Measurements from ENCODE around the gene DCBLD1. TPM values are rescaled to one million over a fixed set of nuclear protein-coding genes. Genes with fewer than 3 reads are reported as not detected.
A peak's percentile ranks its signal among the peaks of the same experiment; 100 is the strongest.

Gene DCBLD1
- total and polyA plus RNA-seq, 9 of the 15 experiments (the other 6 are each of a cell fraction or from before 2014, with no cell fraction given), result 0.80 to 8.5 (median 6.8) TPM

DNA sequence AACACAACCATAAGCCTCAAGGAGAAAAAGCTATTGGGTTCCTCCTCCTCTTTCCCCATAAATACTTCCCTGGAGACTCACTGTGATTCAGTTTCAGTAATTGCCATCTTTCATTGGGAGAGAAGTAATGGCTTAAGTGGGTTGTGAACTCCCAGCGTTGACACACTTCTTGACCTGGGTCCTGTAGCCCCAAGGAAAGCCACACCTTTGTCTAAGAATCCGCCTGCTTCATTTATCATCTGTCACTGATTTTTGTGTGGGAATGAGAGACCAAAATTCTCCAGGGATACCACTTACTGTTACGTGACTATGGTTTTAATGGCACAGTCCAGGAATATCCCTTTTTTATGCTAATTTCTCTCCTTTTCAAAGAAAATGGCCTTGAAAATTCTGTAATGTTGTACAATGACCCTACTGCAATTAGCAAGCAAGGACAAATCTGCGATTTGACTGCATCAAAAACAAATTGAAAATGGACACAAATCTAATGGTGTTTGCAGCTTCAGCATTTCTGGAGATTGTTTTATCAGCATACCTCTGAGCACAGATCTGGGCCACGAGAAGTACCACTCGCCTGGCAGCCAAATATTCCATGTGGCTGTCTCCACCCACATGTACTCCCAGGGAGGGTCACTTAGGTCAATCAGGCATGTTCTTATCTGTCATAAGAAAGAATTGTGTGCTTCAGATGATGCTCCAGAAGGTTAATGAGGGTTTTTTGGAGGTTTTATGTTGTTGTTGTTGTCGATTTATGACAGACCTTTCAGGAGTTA is 29.8 kb downstream of the DCBLD1 start:
- FAIRE-seq, result peak; percentile 40
- Histone ChIP-seq H3K9me3 (replicated peaks; ENCODE audit: control insufficient read depth, insufficient read depth, low read depth, low read length) (no peaks in the 10 kb centered on the region), H3K79me2 (ENCODE audit: control insufficient read depth, insufficient read depth, low read length) (no peaks in the 10 kb centered on the region), H3K36me3 (ENCODE audit: control insufficient read depth, insufficient read depth, low read length) (no peaks in the 10 kb centered on the region), H3K4me1 (replicated peaks in 1 of 2; ENCODE audit: control insufficient read depth in 2 of 2, insufficient read depth in 2 of 2, low read length in 2 of 2) (no peaks in the 10 kb centered on the region), H2AFZ (ENCODE audit: low read depth, low read length) (no peak overlapping the region), H3K9ac (ENCODE audit: insufficient read depth in 1 of 2, low read depth in 2 of 2, low read length in 2 of 2) (no peak overlapping the region), H3K4me3 (no peak overlapping the region), H3K27me3 (ENCODE audit: control insufficient read depth in 2 of 2, insufficient read depth in 2 of 2, low read length in 2 of 2) (no peaks in the 10 kb centered on the region), H3K27ac (ENCODE audit: extremely low read depth, low read depth, low read length) (no peak overlapping the region), H3K4me2 (ENCODE audit: insufficient read depth, low read length) (no peak overlapping the region), H3K9me1 (ENCODE audit: control insufficient read depth, insufficient read depth, low read length) (no peaks in the 10 kb centered on the region), H4K20me1 (replicated peaks; ENCODE audit: control insufficient read depth, insufficient read depth, low read length) (no peaks in the 10 kb centered on the region)
- no peak for DNase-seq (ENCODE audit: extremely low read depth in 1 of 4, low spot score in 3 of 4)
- POLR2A ChIA-PET, result no interaction called here
- no TSS peak for BruUV-seq (replicated peaks)
- intact Hi-C loops (cut with micrococcal nuclease) (no loop called here), in situ Hi-C loops (cut with MboI) (no loop called here)
- WGBS (ENCODE audit: insufficient coverage, low coverage, missing lambda C conversion rate), result 45% methylated on average over 7 of the region's 7 CpGs
- ATAC-seq, result no peak
- CTCF ChIA-PET (ENCODE audit: low intra/inter-chr PET ratio), result no interaction called here
- no peak for TF ChIP-seq GATA2 (CRISPR knock-in tag; IDR thresholded peaks at IDR 0.05)
- no peak for TF ChIP-seq RBM39 (optimal IDR thresholded peaks at IDR 0.05; ENCODE audit: low read depth, low read length)
- TF ChIP-seq ZBTB17 (CRISPR knock-in tag; IDR thresholded peaks at IDR 0.05), result no peak
- TF ChIP-seq ZFP36 (IDR thresholded peaks at IDR 0.05; ENCODE audit: low read depth, low read length, partially characterized antibody), result no peak
- TF ChIP-seq TAF1 (IDR thresholded peaks at IDR 0.05; ENCODE audit: control insufficient read depth, extremely low read depth, insufficient read depth, low read length, severe bottlenecking), result no peak
- TF ChIP-seq, protein P1, sequence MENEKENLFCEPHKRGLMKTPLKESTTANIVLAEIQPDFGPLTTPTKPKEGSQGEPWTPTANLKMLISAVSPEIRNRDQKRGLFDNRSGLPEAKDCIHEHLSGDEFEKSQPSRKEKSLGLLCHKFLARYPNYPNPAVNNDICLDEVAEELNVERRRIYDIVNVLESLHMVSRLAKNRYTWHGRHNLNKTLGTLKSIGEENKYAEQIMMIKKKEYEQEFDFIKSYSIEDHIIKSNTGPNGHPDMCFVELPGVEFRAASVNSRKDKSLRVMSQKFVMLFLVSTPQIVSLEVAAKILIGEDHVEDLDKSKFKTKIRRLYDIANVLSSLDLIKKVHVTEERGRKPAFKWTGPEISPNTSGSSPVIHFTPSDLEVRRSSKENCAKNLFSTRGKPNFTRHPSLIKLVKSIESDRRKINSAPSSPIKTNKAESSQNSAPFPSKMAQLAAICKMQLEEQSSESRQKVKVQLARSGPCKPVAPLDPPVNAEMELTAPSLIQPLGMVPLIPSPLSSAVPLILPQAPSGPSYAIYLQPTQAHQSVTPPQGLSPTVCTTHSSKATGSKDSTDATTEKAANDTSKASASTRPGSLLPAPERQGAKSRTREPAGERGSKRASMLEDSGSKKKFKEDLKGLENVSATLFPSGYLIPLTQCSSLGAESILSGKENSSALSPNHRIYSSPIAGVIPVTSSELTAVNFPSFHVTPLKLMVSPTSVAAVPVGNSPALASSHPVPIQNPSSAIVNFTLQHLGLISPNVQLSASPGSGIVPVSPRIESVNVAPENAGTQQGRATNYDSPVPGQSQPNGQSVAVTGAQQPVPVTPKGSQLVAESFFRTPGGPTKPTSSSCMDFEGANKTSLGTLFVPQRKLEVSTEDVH (IDR thresholded peaks at IDR 0.05; ENCODE audit: low read depth, partially characterized antibody), result no peak
- no peak for TF ChIP-seq ZNF551 (CRISPR knock-in tag; IDR thresholded peaks at IDR 0.05)
- no peak for TF ChIP-seq ZNF232 (CRISPR knock-in tag; IDR thresholded peaks at IDR 0.05)
